NT2/D1 (cell line): Measurements from ENCODE around the gene RNU11.

ENCODE experiments used
- SUZ12 ChIP-seq: IDR thresholded peaks from 2 replicates; pipeline ENCODE4 v1.6.1; 2011; ENCODE audit not compliant: insufficient read length, insufficient read depth; ENCODE audit errors: extremely low read depth
- YY1 ChIP-seq: IDR thresholded peaks from 2 replicates; pipeline ENCODE4 v1.6.1; 2011; ENCODE audit not compliant: insufficient read length, insufficient read depth

DNA sequence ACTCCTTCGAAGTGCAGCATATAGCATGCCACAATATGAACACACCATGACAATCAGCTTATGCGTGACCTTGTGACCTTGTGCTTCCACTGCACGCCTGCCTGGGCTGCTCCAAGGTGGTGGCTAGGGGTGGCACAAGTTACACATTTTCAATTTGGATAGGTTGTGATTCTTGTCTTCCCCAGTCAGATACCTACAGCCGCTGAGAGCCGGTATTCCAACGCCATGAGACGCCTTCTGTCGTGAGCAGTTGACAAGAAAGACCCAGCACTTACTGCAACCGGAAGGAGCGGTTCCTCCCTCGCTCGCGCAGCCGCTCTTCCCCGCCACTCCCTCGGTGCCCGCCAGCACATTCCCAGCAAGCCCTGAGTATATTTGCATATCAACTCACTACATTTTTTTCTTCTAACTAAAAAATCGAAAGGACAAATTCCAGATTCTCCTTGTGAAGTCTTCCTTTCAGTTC lies 359 bp upstream of the RNU11 start:
- TF ChIP-seq SUZ12 (no peak), YY1 (no peak)
